ENCODE data around the gene HCST.
"Not testable (repeated sequence)": the region's sequence is repeated elsewhere in the genome, so short reads cannot be mapped to it uniquely, and the experiment has no call there.

The HCST gene

DNA sequence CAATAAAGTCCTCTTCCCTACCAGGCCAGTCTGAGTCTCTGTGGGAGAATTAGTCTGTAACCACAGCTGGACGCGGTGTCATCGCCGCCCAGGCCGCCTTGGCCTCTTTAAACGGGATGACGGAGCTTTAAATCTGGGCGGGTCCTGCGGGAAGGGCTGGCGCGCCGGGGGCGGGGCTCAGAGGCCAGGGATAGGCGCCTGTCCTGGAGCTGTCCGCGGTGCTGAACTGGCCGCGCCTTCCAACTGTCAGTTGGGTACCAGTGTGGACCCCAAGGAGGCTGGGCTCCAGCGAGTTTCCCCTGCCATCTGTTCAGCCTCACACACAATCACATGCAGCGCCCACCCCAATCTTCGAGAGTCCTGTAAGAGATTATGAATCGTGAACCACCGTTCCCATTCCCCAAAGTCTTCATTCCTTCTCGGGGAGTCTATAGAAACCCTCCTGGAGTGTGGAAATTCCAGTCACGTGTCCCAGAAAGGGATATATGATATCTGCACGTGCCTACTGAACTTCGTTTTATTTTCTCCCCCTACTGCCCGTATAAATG lies 22.5 kb upstream of the HCST start:
- DNase-seq (ENCODE audit: low read depth) = peak; percentile 52

DNA sequence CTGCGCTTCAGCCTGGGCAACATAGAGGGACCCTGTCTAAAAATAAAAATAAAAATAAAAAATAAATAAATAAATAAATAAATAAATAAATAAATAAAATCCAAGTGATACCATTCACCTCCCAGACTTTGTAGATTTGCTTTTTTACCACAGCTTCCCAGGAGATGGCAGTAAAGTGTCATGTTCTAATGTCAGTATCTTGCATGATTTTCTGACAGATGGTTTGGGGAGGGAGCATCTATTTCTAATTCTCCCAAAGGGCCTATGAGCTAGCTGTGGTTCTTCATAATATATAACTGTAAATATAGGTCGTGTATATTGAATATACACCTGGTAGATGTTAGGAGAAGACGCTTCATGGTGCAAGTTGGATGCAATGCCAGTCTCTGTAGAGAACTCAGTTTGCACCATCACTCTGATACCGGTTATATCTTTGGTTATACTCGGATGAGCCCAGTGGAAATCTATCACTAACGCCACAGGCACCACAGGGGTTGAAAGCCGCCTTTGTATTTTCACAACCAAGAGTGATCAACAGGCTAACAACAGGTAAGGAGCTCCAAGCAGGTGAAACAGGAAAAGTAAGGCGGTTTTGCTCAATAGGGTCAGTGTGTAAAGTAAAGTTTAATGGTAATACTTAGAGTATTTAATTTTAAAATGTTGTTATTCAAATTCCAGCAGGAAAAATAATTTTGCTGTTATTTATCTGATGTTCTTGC lies 20.1 kb upstream of the HCST start:
- DNase-seq (ENCODE audit: low read depth) = no peak

DNA sequence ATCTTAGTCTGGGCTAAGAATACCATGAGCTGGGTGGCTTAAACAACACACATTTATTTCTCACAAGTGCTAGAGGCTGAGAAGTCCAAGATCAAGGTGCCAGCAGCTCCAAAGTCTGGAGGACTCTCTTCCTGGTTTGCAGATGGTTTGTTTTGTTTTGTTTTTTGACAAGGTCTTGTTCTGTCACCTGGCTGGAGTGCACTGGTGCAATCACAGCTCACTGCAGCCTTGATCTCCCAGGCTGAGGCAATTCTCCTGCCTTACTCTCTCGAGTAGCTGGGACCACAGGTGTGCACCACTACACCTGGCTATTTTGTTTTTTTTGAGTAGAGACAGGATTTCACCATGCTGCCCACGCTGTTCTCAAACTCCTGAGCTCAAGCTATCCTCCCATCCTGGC lies 18.4 kb upstream of the HCST start:
- no peak for DNase-seq (ENCODE audit: low read depth)

DNA sequence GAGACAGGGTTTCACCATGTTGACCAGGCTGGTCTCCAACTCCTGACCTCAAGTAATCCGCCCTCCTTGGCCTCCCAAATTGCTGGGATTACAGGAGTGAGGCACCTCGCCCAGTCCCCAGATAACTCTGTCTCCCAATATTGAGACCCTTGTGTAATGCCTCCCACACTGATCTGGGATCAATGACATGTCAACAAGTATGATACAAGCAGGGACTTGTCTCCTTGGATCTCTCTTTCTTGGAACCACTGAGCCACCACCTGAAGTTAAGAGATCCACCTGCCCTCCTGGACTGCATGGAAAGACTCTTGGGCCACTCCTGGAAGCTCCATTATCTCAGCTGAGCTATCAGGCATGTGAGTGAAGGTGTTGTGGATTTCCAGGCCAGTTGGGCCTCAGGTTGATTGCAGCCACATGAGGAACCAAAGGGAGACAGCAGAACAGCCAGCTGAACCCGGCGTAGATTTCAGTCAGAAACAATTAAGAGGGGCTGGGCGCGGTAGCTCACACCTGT lies 17.0 kb upstream of the HCST start:
- DNase-seq (ENCODE audit: low read depth) = no peak

DNA sequence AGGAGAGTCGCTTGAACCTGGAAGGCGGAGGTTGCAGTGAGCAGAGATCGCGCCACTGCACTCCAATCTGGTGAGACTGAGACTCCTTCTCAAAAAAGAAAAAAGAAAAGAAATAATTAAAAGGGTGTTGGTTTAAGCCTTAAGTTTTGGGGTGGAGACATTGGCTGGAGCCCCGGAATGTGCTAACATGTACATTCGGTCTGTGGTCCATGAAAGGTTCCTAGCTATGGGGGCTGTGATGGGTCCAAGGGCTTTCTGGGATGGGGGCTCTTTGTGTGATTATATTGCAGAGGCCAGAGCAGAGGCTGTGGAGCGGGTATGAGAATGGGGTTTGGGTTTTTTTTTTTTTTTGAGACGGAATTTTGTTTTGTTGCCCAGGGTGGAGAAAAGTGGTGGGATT lies 16.4 kb upstream of the HCST start:
- no peak for DNase-seq (ENCODE audit: low read depth)

DNA sequence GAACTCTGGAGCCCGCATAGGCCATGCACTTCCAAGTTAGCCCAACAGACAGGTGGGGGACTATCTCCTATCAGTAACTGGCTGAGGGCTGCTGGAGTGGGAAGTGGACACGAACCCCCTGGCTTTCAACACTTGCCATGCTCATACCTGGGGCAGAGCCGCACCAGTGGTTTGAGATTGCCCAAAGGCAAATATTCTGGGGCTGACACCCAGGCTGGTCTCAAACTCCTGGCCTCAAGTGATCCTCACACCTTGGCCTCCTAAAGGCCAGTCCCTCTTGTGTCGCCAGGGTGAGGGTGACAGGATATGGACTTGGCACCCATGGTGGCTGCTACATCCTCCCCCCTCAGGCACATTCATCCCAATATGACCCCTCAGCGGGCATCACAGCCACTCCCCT lies 15.1 kb upstream of the HCST start:
- DNase-seq (ENCODE audit: low read depth) = no peak

DNA sequence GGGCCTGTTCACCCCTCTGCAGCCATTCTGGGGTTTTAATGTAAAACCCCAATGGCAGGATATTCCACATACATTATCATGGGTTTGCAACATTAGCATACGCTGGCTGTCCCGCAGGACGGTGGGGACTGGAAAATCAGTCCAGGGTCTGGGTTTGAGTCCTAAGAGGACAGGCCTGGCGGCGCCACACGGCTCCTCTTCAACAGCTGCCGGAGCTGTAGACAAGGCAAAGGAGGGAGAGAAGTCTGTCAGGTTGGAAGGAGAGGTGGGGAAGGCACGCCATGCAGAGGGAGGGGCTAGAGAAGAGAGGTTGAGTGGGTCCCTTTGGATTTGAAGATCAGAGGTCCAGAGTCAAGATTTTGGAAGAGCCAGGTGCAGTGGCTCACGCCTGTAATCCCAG lies 13.9 kb upstream of the HCST start:
- DNase-seq (ENCODE audit: low read depth) = no peak

DNA sequence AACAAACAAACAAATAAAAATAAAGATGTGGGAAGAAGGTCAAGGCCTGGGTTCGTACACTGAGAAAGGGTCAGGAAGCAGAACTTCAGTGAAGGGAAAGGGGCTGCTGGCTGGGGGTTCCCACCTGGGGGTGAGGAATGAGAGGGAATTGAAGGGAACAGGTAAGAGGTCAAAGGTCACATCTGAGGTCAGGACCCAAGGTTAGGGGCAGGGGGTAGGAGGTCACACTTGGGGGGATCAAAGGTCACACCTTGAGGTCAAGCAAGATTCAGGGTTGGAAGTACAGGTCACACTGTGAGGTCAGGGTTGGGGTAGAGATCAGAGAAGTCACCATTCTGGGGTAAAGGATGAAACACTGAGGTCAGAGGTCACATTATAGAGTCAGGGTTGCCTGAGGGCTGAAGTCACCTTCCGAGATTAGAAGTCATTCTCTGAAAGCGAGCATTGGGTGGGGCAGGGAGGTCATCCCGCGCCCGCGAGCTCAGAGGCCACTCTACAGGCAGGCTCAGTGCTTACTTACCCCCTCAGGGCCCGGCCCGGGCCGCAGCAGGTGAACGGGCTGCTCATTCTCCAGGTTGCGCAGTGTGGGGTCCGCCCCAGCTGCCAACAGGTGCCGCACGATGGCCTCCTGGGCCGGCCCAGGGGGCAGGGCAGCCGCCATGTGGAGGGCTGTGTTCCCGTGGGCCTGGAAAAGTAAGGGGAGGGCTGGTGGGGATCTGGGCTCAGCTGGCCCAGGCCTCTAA lies 12.8 kb upstream of the HCST start:
- DNase-seq (ENCODE audit: low read depth) = no peak

DNA sequence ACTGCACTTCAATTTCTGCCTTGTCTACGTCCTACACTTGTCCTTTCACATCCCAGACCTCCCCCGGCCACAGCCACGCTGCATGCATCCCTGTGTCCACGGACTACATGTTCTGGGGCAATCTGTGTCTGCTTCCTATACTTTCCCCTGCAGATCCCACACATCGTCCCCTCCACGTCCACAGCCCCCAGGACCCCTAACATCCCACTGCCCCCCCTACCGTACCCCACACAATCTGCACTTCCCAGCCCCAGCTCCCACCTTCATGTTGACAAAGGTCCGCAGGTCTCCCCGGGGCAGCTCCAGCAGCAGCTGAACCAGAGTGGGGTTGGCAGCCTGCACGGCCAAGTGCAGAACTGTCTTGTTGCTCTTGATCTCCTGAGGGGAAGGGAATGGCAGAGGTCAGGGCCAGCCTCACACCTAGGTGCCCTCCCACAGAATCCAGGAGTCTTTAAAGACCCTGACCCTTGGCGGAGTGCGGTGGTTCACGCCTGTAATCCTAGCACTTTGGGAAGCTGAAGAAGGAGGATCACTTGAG lies 12.1 kb upstream of the HCST start:
- DNase-seq (ENCODE audit: low read depth) = no peak

DNA sequence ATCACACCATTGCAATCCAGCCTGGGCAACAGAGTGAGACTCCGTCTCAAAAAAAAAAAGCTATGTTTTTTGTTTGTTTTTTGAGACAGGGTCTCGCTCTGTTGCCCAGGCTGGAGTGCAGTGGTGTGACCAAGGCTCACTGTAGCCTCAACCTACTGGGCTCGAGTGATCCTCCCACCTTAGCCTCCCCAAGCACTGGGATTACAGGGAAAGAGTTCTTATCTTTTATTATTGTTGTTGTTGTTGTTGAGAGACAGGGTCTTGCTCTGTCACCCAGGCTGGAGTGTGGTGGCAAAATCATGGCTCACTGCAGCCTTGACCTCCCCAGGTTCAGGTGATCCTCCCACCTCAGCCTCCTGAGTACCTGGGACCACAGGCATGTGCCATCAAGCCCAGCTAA lies 10.5 kb upstream of the HCST start:
- DNase-seq (ENCODE audit: low read depth) = not testable (repeated sequence)

DNA sequence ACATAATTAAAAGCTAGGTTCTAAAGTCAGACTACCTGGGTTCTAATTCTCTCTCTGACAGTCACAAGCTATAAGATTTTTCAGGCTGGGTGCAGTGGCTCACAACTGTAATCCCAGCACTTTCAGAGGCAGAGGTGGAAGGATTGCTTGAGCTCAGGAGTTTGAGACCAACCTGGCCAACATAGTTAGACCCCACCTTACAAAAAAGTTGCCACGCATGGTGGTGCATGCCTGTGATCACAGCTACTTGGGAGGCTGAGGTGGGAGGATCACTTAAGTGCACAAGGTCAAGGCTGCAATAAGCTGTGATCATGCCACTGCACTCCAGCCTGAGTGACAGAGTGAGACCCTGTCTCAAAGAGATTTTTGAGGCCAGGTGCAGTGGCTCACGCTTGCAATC lies 8.0 kb upstream of the HCST start:
- no peak for DNase-seq (ENCODE audit: low read depth)

DNA sequence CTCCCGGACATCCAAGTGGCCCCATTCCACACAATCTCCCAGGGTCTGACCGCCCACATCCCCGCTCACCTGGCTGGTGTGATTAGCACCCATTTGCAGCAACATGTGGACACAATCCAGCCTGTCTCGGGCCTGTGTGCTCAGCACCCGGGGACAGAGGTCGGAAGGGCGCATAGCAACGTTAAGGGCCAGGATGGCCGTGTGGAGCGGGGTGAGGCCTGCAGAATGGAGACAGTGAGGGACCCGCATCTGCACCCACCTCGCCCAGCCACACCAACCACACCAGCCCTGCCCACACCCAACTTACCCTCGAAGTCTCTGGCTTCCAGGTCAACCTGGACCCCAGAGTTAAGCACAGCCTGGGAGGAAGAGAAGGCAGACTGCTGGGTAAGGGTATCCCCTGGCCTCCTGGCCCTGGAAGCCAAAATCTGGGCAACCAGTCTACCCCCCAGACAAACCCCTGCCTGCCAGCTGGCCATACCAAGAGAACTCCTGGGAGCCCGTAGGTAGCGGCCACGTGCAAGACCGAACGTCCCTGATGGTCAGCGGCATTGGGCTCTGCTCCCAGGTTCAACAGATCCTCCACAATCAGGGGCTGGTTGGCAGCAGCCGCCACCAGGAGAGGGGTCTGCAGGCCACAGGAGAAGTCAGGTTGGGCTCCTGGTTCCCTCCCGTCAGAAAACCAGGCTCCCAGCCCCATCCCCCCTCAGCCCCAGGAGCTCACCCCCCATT lies 6.3 kb upstream of the HCST start:
- no peak for DNase-seq (ENCODE audit: low read depth)

DNA sequence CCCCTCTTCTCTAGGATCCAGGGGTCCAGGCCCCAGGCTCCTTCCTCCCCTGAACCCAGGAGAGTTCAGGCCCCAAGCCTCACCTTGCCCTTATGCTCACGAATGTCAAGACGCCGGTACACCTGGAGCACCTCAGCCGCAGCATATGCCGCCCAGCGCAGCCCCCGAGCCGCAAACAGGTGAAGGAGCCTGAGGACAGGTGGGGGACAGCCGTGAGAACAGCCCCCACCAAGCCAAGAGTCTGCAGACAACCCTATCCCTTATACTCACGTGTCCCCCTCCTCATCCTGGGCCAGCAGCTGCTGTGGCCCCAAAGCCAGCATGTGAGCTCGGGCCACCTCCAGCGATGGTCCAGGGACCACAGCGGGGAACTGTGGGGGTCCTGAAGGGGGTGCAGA lies 5.7 kb upstream of the HCST start:
- DNase-seq (ENCODE audit: low read depth) = no peak

DNA sequence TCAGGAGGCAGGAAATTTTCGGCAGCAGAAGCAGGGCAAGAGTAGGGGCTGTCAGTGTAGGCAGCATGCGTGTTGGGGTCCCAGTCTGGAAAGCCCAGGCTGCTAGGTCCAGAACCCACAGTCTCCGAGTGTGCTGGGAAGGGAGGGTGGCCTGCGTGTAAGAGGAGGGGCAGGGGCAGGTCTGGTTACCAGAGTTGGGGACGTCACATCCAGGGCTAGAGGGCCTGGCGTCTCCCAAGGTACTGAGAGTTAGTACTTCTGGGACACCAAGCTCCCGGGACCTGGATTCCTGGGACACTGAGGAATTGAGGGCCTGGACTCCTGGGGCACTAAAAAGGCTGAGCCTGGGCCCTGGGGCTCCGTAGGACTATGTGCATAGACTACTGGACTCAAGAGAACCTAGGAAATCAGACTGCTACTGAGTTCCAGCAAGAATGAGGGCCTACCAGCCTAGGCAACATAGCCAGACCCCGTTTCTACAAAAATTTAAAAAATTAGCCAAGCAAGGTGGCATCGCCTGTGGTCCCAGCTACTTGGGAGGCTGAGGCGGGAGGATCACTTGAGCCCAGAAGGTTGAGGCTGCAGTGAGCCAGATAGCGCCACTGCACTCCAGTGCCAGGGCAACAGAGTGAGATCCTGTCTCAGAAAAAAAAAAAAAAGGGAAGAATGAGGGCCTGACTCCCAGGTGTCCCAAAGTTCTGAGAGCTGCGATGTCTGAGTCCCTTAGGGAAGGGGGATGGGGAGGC lies 4.5 kb upstream of the HCST start:
- no peak for DNase-seq (ENCODE audit: low read depth)

DNA sequence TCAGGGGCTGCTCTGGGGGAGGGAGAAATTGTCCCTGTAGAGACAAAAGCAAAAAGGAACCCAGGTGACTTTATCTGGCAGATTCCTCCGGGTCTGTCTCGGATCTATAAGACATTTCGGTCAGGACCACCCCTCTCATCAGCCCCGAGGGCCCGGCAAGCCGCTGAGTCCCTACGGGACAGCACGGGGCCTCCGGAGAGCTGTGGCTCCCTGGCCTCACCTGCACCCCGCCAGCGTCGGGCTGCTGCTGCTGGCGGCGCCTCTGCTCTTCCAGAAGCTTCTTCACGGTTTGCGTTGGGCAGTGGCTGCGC lies 3.9 kb upstream of the HCST start:
- no peak for DNase-seq (ENCODE audit: low read depth)

DNA sequence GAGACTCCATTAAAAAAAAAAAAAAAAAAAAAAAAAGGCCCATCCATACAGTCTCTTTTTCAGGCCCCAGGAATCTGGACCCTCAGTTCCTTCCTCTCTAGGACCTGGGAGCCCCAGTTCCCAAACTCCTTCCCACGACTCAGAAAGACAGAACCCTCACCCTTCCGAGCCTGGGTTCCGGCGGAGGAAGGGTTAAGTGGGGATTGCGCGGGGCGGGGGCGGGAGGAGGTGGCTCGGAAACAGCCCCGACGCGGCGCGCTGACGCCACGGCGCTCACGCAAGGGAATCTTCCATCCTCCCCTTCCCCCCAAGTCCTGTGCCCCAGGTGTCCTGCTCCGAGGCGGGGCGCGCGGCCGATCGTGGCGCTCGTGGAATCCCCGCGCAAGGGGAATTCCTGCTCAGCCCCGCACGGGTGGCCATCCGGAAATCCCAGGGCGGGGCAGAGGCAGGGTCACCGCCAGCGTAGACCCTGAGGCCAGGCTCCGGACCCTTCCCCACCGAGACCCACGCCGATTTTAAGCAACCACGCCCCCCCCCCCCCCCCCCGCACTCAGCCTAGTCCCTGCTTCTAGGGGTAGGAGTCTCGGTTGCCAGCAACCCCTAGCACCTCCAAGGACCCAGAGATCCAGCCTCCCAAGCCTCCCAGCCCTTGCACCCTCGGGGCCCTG lies 2.6 kb upstream of the HCST start:
- no peak for DNase-seq (ENCODE audit: low read depth)

DNA sequence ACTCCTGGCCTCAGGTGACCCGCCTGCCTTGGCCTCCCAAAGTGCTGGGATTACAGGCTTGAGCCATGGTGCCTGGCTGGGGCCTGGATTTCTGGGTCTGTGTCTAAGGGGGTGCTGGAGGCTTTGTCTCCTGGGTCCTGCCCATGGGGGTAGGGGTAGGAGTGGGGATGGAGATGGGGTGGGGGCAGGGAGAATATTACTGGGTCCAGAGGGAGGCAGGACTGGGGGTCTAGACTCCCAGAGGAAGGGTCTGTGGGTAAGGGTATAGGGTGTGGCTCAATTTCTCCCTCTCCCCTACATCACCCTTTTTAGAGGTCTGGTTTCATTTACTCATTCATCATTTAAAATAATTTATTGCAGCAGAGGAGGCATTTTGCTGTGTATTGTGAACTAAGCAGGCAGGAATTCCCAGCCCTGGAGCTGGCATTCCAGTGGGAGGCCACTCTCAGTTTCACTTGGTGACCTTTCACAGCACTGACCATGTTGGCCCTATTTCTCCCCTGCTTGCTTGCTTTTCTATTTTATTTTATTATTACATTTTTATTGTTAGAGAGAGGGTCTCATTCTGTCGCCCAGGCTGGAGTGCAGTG lies 1.2 kb upstream of the HCST start:
- DNase-seq (ENCODE audit: low read depth) = no peak

DNA sequence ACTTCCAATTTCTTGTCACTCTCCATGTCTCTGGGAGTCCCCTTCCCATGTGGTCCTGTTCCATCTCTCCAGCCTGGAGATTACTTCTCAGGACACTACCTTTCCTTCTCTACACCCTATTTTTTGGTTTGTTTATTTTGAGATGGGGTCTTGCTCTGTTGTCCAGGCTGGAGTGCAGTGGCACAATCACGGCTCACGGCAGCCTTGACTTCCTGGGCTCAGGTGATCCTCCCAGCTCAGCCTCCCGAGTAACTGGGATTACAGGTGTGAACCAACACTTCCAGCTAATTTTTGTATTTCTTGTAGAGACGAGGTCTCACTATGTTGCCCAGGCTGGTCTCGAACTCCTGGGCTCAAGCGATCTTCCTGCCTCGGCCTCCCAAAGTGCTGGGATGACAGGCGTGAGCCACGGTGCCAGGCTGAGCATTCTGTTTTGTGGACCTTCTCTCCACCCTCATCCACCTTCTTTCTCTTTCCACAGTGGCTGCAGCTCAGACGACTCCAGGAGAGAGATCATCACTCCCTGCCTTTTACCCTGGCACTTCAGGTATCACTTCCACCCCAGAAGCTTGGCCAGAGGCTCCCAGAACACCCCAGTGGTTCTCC lies 644 bp downstream of the HCST start:
- no peak for DNase-seq (ENCODE audit: low read depth)

DNA sequence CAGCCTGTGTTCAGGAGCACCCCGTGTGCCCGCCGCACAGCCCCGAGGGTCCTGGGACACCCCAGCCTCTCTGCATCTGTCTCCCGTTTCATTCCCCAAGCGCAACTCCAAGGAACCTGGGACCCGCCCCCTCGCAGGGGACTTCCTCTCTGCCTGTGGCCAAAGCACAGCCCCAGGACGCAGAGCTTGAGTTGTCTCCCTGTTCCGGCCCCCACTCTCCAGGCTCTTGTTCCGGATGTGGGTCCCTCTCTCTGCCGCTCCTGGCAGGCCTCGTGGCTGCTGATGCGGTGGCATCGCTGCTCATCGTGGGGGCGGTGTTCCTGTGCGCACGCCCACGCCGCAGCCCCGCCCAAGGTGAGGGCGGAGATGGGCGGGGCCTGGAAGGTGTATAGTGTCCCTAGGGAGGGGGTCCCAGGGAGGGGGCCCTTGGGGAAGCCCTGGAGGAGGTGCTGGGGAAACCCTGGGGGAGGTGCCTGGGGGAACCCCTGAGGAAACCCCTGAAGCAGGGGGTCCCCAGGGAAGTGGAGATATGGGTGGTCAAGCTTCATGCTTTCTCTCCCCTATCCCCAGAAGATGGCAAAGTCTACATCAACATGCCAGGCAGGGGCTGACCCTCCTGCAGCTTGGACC lies 1.3 kb downstream of the HCST start:
- DNase-seq (ENCODE audit: low read depth) = no peak
